ENCODE results near the gene HYAL3.
"Not testable (repeated sequence)": the region's sequence is repeated elsewhere in the genome, so short reads cannot be mapped to it uniquely, and the experiment has no call there.

- TF ChIP-seq, protein P1, sequence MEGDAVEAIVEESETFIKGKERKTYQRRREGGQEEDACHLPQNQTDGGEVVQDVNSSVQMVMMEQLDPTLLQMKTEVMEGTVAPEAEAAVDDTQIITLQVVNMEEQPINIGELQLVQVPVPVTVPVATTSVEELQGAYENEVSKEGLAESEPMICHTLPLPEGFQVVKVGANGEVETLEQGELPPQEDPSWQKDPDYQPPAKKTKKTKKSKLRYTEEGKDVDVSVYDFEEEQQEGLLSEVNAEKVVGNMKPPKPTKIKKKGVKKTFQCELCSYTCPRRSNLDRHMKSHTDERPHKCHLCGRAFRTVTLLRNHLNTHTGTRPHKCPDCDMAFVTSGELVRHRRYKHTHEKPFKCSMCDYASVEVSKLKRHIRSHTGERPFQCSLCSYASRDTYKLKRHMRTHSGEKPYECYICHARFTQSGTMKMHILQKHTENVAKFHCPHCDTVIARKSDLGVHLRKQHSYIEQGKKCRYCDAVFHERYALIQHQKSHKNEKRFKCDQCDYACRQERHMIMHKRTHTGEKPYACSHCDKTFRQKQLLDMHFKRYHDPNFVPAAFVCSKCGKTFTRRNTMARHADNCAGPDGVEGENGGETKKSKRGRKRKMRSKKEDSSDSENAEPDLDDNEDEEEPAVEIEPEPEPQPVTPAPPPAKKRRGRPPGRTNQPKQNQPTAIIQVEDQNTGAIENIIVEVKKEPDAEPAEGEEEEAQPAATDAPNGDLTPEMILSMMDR (IDR thresholded peaks at IDR 0.05; ENCODE audit: insufficient read depth, low read length, poor library complexity, severe bottlenecking), result not testable (repeated sequence)
- TF ChIP-seq EZH2phosphoT487 (conservative IDR thresholded peaks at IDR 0.05; ENCODE audit: low read length), result not testable (repeated sequence)
Observed at GRCh38 chr3:50262200-50262599, 37.0 kb downstream of the HYAL3 start.
